VCaP (cell line): Measurements from ENCODE around the gene EHBP1.

Source experiments
- H3K27ac ChIP-seq: fragments of 450-650 bp; 2 replicates; pipeline ENCODE4 v1.5.1; 2017
- CTCF ChIP-seq: fragments of 450-650 bp; conservative IDR thresholded peaks from 2 replicates; pipeline ENCODE4 v1.5.1; 2017; ENCODE audit warnings: mild to moderate bottlenecking, moderate library complexity

The EHBP1 gene

DNA sequence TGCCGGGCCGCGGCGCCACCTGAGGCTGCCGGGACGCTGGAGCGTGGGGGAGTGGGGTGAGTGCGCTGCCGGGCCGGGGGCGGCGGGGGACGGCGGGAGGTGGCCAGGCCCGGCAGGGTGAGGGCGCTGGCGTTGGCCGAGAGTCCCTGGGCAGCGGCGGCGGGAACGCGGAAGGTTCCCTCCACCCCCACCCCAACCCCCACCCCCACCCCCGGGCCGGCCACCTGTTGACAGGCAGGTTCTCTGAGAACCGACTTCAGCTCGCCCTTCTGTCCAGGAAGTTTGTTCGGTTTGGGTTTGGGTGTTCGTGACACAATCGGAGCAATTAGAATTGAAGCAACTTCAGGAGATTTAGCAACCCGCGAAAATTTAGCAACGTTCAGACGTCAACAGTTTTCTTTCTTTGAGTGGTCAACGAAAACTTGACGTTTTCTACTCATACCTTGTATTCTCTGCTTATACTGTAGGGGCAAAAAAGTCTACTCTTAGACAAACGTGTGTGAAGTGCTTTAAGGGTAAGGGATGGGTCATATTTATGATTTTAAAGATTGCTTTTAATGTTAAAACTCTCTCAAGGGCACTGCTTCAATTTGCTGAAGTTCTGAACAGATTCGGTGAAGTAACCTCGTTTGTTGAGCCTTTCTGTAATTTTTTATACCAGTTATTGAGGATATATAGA lies 354.4 kb downstream of the EHBP1 start:
- no peak overlapping the region for H3K27ac ChIP-seq
- no peak for TF ChIP-seq CTCF

DNA sequence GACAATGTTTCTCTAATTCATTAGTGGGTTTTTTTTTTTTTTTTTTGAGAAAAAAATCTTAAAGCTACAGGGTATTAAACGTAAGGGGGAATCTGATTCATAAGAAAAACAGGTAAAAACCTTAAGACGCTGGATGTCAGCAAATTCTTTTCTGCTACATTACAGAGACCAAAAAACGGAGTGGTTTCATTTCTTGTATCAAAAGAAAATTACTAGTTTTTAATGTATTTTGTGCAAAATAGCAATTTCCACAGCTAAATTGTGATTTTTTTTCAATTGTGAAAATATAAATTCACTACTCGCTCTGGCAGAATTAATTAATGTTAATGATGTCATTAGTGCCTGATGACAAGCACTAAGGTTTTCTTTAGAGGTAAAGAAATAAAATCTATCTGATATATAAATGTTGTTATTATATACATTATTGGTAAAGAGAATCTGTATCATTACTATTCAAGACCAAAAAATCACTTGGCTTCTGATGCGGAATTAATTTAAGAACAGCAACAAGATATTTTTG lies 355.0 kb downstream of the EHBP1 start:
- TF ChIP-seq CTCF = no peak
- H3K27ac ChIP-seq = no peak overlapping the region

DNA sequence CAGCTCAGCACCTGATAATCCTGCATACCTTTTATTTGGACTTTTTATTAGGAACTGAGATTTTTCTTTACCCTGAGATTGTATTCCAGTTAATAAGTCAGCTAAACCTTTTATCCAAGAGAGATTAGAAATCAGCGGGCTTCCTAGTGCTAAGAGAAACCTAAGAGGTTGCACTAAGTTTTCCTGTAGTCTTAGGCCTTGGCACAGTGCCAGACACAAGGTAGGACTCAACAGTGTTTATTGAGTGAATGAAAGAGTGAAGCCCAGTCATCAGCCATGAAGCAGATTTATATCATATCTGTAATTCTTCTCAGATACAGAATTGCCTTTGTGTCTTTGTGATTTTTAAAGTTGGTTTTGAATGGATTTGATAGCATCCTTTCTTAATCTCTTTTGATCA lies 358.7 kb downstream of the EHBP1 start:
- H3K27ac ChIP-seq = no peak overlapping the region
- TF ChIP-seq CTCF = no peak

- H3K27ac ChIP-seq = no peak overlapping the region
- no peak for TF ChIP-seq CTCF
Observed at GRCh38 chr2:63064661-63065060, 359.1 kb downstream of the EHBP1 start.

GRCh38 chr2:63066265-63066664 lies 360.8 kb downstream of the EHBP1 start:
- TF ChIP-seq CTCF = no peak
- H3K27ac ChIP-seq = no peak overlapping the region

GRCh38 chr2:63066838-63067237 lies 361.3 kb downstream of the EHBP1 start:
- H3K27ac ChIP-seq = no peak overlapping the region
- TF ChIP-seq CTCF = no peak

DNA sequence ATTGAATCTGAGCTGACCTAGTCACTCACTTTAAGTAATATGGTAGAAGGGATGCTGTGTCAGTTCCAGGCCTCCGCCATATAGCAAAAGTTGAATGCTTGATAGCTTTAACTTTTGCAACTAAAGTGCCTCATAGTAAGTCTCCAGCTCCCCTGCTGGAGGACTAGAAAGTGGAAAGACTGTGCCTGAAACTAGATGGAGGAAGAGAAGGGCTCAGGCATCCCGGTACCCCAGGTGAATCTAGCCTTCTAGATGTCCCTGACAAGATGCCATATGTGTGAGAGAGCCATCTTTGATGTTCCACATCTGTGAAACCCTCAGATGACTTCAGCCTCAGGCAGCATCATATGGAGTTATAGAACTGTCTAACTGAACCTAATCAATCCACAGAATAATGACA lies 366.2 kb downstream of the EHBP1 start:
- no peak overlapping the region for H3K27ac ChIP-seq
- TF ChIP-seq CTCF = no peak
